ENCODE measurements around the gene ACYP1. TPM values are rescaled to one million over a fixed set of nuclear protein-coding genes. Genes with fewer than 3 reads are reported as not detected.

Gene ACYP1
- total and polyA plus RNA-seq, 9 donors: 5.5 to 27.7 (median 11.2) TPM

- H3K4me1 ChIP-seq (ENCODE audit: insufficient read depth): peaks cover 3% of the 10 kb centered on the region
- TF ChIP-seq CTCF (IDR thresholded peaks at IDR 0.05) (no peak), EP300 (IDR thresholded peaks at IDR 0.05) (no peak), POLR2A (IDR thresholded peaks at IDR 0.05) (no peak)
- H3K27ac ChIP-seq: no peak overlapping the region
- intact Hi-C loops (cut with DNase I): no loop called here
- WGBS, 3 donors: 87 to 92% (median 90%) methylated on average over 8 of the region's 8 CpGs
- H3K4me3 ChIP-seq: no peak overlapping the region
- H3K9me3 ChIP-seq: no peaks in the 10 kb centered on the region
- H3K36me3 ChIP-seq: no peaks in the 10 kb centered on the region
- H3K27me3 ChIP-seq: no peaks in the 10 kb centered on the region
- DNase-seq: no peak
Measured at GRCh38 chr14:75044752-75045151, 19.1 kb downstream of the ACYP1 start.

DNA sequence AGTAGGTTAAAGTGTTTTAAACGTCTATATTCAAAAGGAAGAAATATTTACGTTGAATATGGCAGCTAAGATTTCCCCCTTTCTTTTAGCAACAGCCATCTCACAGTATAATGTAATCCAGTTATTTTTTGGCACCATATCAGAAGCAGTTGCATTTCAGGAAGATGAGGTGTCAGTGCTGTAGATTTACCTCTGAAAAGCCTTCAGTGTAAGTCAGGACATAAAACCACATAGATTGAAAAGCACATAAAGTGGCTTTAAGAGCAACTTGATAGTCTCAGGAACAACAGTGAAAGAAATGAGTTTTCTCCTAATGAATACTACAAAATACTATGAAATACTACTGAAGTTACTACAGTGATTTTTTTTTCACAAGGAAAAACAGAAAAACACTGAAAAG is 19.5 kb downstream of the ACYP1 start:
- Histone ChIP-seq H3K4me1 (ENCODE audit: insufficient read depth) (peaks cover 3% of the 10 kb centered on the region), H3K36me3 (no peaks in the 10 kb centered on the region), H3K4me3 (no peak overlapping the region), H3K27me3 (no peaks in the 10 kb centered on the region), H3K9me3 (no peaks in the 10 kb centered on the region), H3K27ac (no peak overlapping the region)
- 20 to 46% (median 22%) methylated on average over 2 of the region's 2 CpGs for WGBS, 3 donors
- intact Hi-C loops (cut with DNase I): no loop called here
- DNase-seq: no peak
- no peak for TF ChIP-seq CTCF (IDR thresholded peaks at IDR 0.05)
- TF ChIP-seq POLR2A (IDR thresholded peaks at IDR 0.05): no peak
- TF ChIP-seq EP300 (IDR thresholded peaks at IDR 0.05): no peak

GRCh38 chr14:75042035-75042434 is 21.8 kb downstream of the ACYP1 start:
- H3K27me3 ChIP-seq: no peaks in the 10 kb centered on the region
- no peak overlapping the region for H3K27ac ChIP-seq
- peaks cover 2% of the 10 kb centered on the region for H3K4me1 ChIP-seq (ENCODE audit: insufficient read depth)
- H3K4me3 ChIP-seq: no peak overlapping the region
- no peaks in the 10 kb centered on the region for H3K9me3 ChIP-seq
- TF ChIP-seq POLR2A (IDR thresholded peaks at IDR 0.05) (no peak), EP300 (IDR thresholded peaks at IDR 0.05) (no peak), CTCF (IDR thresholded peaks at IDR 0.05) (no peak)
- intact Hi-C loops (cut with DNase I): no loop called here
- 18 to 32% (median 23%) methylated on average over 6 of the region's 6 CpGs for WGBS, 3 donors
- DNase-seq: no peak
- H3K36me3 ChIP-seq: no peaks in the 10 kb centered on the region

DNA sequence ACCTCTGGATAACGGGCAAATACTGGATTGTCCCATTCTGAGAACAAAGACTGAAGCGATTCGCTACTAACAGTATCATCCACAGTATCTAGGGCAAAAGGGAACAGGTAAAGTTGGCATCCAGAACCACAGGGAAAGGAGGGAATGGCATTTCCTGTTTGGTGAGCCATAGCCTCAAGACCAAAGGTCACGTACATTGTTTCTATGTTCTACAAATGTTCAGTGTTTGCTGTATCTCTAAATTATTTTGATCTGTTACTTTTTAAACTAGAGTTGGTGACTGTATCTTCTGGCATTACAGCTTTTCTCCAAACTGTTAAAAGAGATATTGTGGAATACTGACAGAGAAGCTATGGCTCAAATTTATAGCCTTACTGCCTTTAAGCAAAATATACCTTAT is 22.2 kb downstream of the ACYP1 start:
- 70 to 88% (median 84%) methylated on average over 4 of the region's 4 CpGs for WGBS, 3 donors
- Histone ChIP-seq H3K4me1 (ENCODE audit: insufficient read depth) (peaks cover 2% of the 10 kb centered on the region), H3K36me3 (no peaks in the 10 kb centered on the region), H3K27ac (no peak overlapping the region), H3K9me3 (no peaks in the 10 kb centered on the region), H3K4me3 (no peak overlapping the region), H3K27me3 (no peaks in the 10 kb centered on the region)
- intact Hi-C loops (cut with DNase I): no loop called here
- TF ChIP-seq EP300 (IDR thresholded peaks at IDR 0.05): no peak
- no peak for DNase-seq

DNA sequence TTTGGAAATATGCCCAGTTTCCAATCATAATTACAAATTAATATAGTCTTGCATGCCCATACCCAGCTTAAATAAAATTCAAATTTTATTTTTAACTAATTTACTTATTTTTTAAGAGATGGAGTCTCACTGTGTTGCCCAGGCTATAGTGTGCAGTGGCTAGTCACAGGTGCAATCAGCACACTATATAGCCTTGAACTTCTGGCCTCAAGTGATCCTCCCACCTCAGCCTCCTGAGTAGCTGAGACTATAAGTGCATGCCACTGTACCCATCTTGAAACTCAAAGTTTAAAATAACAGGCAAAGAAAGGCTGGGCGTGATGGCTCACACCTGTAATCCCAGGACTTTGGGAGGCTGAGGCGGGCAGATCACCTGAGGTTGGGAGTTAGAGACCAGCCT is 22.9 kb downstream of the ACYP1 start:
- Histone ChIP-seq H3K9me3 (no peaks in the 10 kb centered on the region), H3K36me3 (no peaks in the 10 kb centered on the region), H3K27ac (no peak overlapping the region), H3K4me3 (no peak overlapping the region), H3K27me3 (no peaks in the 10 kb centered on the region), H3K4me1 (ENCODE audit: insufficient read depth) (peaks cover 2% of the 10 kb centered on the region)
- intact Hi-C loops (cut with DNase I): no loop called here
- WGBS, 3 donors: 95 to 100% (median 99%) methylated on average over 2 of the region's 2 CpGs
- DNase-seq: no peak
- TF ChIP-seq CTCF (IDR thresholded peaks at IDR 0.05): no peak
